Adrenal gland (tissue), 12 donors: ENCODE results near the gene ARID2. TPM values are rescaled to one million over a fixed set of nuclear protein-coding genes. Genes with fewer than 3 reads are reported as not detected.

Source experiments
- DNase-seq, 7 donors: peaks; one replicate each; pipeline ENCODE4 v3.0.0-alpha.2; 2019 to 2020
- H3K27ac ChIP-seq, 5 donors: fragments of 200-600 bp; sonication (generic) in 4 of 5; 1 replicate in 3 of 5; 2 replicates in 2 of 5; pipeline versions ENCODE4 v1.5.1 to v1.8.0; 2016 to 2020; ENCODE audit warnings: mild to moderate bottlenecking in 1 of 5
- H3K27me3 ChIP-seq: fragments of 200-600 bp; 2 replicates; pipeline ENCODE4 v1.8.0; 2021
- H3K36me3 ChIP-seq, 2 donors: fragments of 200-600 bp; replicated peaks in 1 of 2; 1 replicate in 1 of 2; 2 replicates in 1 of 2; pipeline versions ENCODE4 v1.5.1 to v1.8.0; 2018 to 2022
- H3K4me1 ChIP-seq, 2 donors: fragments of 200-600 bp; replicated peaks in 1 of 2; 1 replicate in 1 of 2; 2 replicates in 1 of 2; pipeline versions ENCODE4 v1.5.1 to v1.8.0; 2018 to 2021
- H3K4me3 ChIP-seq, 4 donors: fragments of 200-600 bp; sonication (generic) in 3 of 4; one replicate each; pipeline ENCODE4 v1.5.1; 2016 to 2018
- H3K9me3 ChIP-seq, 3 donors: fragments of 200-600 bp; sonication (generic) in 1 of 3; replicated peaks in 1 of 3; 1 replicate in 2 of 3; 2 replicates in 1 of 3; pipeline versions ENCODE4 v1.5.1 to v1.8.0; 2016 to 2021
- POLR2A ChIP-seq, 2 donors: fragments of 450-650 bp; IDR thresholded peaks; one replicate each; pipeline ENCODE4 v1.6.1; 2017; ENCODE audit warnings: antibody characterized with exemption in 2 of 2, mild to moderate bottlenecking in 2 of 2, moderate library complexity in 1 of 2
- WGBS, 4 donors: extraction: QIAGEN DNeasy Blood & Tissue Kit in 2 of 4; methylation state at CpG; one replicate each; pipeline versions ENCODE4 v1.1.5 to v1.1.7; 2013 to 2017; 5-methylcytosine and 5-hydroxymethylcytosine counted together
- intact Hi-C, 2 donors: fragments of 100-400 bp; cut with DNase I; formaldehyde crosslinking; loops; one replicate each; pipeline versions ENCODE4 v1.14.1 to v1.15.0; 2022 to 2023
- polyA plus RNA-seq, 3 donors: library from polyadenylated mRNA; stranded (reverse); fragments of 200-250 nt in 2 of 3; fragments of 350-450 nt in 1 of 3; fragmentation: Illumina TruSeq in 1 of 3; extraction: RNeasy Lipid Tissue Mini Kit (QIAGEN cat#74804) in 1 of 3; gene quantifications; one replicate each; pipeline ENCODE4 v1.2.3, GENCODE V29; 2013 to 2014
- total RNA-seq, 9 donors: library from RNA; depleted of rRNA in 4 of 9; stranded (reverse); fragments of >200 nt in 4 of 9; fragments of 120-200 nt in 1 of 9; fragmentation: NEBNext Ultra II Directional in 1 of 9; extraction: Animal tissue kit (Norgen Biotek cat#: 25700) in 1 of 9; gene quantifications; one replicate each; pipeline versions ENCODE4 v1.1.0 to v1.2.4, GENCODE V29; 2013 to 2023
- TF ChIP-seq, protein P1 (sequence below), 6 experiments: fragments of 450-650 bp in 4 of 6; fragments of 200-600 bp in 2 of 6; sonication (generic) in 1 of 6; IDR thresholded peaks; 1 replicate in 5 of 6; 2 replicates in 1 of 6; pipeline versions ENCODE4 v1.5.1 to v1.8.0; 2016 to 2021; ENCODE audit warnings: antibody characterized with exemption in 6 of 6, mild to moderate bottlenecking in 2 of 6, moderate library complexity in 1 of 6
- donor health status: healthy with polysubstance abuse.
- donor health status: Bipolar disorder and iron deficiency.
- donor health status: DM: yes; HTN: yes; CAD: no.
- donor health status: DM: no; HTN: no; CAD: no.
- donor health status: DM: no; HTN: no; CAD: no.
- donor health status: DM: yes; HTN: yes; CAD: no.

Gene ARID2
- total and polyA plus RNA-seq, 12 donors: 7.9 to 28.0 (median 17.3) TPM

DNA sequence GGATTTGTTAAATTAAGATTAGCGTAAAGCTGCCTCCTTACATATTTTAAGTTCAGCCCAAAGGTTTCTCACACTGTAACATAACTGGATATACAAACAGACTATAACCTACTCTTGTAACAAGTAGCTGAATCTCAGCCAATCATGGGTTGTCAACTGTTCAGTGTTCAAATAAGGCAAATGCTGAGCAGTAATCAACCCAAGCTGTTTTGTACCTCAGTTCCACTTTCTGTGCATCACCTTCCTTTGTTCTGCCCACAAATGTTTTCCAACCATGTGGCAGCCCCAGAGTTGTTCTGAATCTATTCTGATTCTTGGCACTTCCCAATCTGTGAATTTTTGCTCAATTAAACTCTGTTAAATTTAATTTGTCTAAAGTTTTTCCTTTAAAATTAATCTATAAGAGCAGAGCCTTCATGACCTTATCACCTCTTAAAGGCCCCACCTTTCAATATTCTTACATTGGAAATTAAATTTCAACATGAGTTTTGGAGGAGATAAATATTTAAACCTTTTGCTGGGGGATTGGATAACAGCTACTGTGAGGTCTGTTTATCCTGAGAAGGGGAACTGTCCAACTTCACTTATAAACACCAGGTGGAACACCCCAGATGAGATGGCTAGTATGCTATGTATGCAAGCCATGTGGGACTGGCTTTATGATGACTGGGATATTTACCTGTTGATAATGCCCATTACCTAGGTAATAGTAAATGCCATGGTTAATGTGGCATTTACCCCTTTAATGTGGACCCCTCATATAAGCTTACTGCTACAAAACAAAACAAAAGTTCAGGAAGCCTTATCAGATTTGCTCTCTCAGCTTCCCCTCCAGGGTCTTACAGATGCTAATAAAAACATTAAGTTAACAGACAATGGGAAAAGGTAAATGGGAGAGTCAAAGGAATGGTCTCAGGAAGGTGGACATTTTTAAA, 42.2 kb upstream of the ARID2 start:
- intact Hi-C loops: no loop called here
- Histone ChIP-seq H3K9me3 (no peaks in the 10 kb centered on the region), H3K4me3 (no peak overlapping the region)

DNA sequence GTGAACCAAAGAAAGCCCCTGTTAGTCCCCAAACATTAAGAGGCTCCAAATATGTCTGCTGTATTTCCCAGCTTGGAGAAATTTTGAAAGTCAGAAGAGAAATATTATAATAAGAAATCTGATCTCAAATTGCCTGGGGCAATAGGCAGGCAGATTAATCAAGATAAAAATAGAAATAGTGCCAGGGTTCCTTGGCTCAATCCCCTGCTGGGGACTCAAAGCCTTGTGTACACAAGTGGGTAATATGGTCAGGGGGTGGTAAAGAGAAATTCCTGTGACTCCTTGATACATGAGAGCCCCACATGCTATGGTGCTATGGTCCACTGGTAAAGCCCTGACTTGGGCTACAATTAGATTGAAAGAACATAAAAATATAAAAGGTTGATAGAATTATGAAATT, 41.3 kb upstream of the ARID2 start:
- no peaks in the 10 kb centered on the region for H3K4me1 ChIP-seq
- H3K36me3 ChIP-seq: no peaks in the 10 kb centered on the region
- TF ChIP-seq POLR2A (IDR thresholded peaks at IDR 0.05): no peak
- TF ChIP-seq, protein P1, sequence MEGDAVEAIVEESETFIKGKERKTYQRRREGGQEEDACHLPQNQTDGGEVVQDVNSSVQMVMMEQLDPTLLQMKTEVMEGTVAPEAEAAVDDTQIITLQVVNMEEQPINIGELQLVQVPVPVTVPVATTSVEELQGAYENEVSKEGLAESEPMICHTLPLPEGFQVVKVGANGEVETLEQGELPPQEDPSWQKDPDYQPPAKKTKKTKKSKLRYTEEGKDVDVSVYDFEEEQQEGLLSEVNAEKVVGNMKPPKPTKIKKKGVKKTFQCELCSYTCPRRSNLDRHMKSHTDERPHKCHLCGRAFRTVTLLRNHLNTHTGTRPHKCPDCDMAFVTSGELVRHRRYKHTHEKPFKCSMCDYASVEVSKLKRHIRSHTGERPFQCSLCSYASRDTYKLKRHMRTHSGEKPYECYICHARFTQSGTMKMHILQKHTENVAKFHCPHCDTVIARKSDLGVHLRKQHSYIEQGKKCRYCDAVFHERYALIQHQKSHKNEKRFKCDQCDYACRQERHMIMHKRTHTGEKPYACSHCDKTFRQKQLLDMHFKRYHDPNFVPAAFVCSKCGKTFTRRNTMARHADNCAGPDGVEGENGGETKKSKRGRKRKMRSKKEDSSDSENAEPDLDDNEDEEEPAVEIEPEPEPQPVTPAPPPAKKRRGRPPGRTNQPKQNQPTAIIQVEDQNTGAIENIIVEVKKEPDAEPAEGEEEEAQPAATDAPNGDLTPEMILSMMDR (IDR thresholded peaks at IDR 0.05): no peak
- H3K4me3 ChIP-seq: no peak overlapping the region
- H3K9me3 ChIP-seq: no peaks in the 10 kb centered on the region
- no peak for DNase-seq
- intact Hi-C loops: no loop called here
- H3K27ac ChIP-seq: no peak overlapping the region
- H3K27me3 ChIP-seq: no peaks in the 10 kb centered on the region

More for the DNA sequence above, 42.2 kb upstream of the ARID2 start:
- H3K27ac ChIP-seq: no peak overlapping the region
- WGBS, 4 donors: 94 to 100% (median 96%) methylated on average over 1 of the region's 1 CpG
- TF ChIP-seq, protein P1 (IDR thresholded peaks at IDR 0.05): no peak
- no peak for TF ChIP-seq POLR2A (IDR thresholded peaks at IDR 0.05)
- H3K27me3 ChIP-seq: no peaks in the 10 kb centered on the region
- no peaks in the 10 kb centered on the region for H3K36me3 ChIP-seq
- H3K4me1 ChIP-seq: no peaks in the 10 kb centered on the region
- no peak for DNase-seq

DNA sequence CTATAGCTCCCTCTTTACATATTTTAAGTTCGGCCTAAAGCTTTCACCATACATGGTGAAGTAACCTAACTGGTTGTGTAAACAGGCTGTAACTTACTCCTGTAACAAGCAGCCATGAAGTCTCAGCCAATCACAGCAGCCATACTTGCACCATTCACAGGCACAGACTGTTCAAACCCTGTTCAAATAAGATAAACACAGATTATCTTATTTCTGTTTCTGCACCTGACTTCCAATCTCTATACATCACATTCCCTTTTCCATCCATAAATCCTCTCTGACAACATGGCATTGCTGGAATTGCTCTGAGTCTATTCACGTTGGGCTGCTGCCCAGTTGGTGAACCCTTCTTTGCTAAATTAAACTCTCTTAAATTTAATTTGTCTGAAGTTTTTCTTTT, 34.5 kb upstream of the ARID2 start:
- H3K27ac ChIP-seq: no peak overlapping the region
- DNase-seq: no peak
- no peaks in the 10 kb centered on the region for H3K27me3 ChIP-seq
- no peaks in the 10 kb centered on the region for H3K4me1 ChIP-seq
- intact Hi-C loops: no loop called here
- no peaks in the 10 kb centered on the region for H3K36me3 ChIP-seq
- TF ChIP-seq POLR2A (IDR thresholded peaks at IDR 0.05): no peak
- TF ChIP-seq, protein P1 (IDR thresholded peaks at IDR 0.05): no peak
- H3K9me3 ChIP-seq: no peaks in the 10 kb centered on the region
- no peak overlapping the region for H3K4me3 ChIP-seq
- WGBS, 4 donors: 68 to 74% (median 69%) methylated on average over 2 of the region's 2 CpGs

DNA sequence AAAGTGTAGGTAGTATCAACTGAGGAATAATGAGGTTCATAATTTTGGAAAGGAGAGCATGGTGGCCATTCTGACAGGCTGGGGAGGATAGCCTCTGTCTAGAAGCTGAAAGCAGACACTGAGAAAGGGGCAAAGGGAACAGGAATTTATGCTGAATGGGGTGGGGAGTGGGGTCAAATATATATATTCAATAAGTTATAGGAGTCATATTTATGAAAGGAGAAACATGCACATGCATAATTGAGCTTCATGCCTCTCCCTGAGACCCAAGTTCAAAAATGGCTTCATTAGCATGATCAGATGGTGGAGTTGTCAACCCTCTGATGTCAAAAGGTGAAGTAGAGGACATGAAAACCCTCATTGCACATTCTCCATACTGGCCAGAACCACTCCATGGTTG, 33.9 kb upstream of the ARID2 start:
- no peaks in the 10 kb centered on the region for H3K9me3 ChIP-seq
- no peaks in the 10 kb centered on the region for H3K27me3 ChIP-seq
- no peaks in the 10 kb centered on the region for H3K36me3 ChIP-seq
- H3K27ac ChIP-seq: no peak overlapping the region
- intact Hi-C loops: no loop called here
- DNase-seq: no peak
- H3K4me3 ChIP-seq: no peak overlapping the region
- H3K4me1 ChIP-seq: no peaks in the 10 kb centered on the region
- TF ChIP-seq, protein P1 (IDR thresholded peaks at IDR 0.05): no peak
